EH (cell line): ENCODE results near the gene ERCC6L2.
A peak's percentile ranks its signal among the peaks of the same experiment; 100 is the strongest.

Experiments used
- DNase-seq: peaks from one replicate; pipeline ENCODE4 v3.0.0-alpha.2; 2015; ENCODE audit warnings: low read depth

The ERCC6L2 gene

DNA sequence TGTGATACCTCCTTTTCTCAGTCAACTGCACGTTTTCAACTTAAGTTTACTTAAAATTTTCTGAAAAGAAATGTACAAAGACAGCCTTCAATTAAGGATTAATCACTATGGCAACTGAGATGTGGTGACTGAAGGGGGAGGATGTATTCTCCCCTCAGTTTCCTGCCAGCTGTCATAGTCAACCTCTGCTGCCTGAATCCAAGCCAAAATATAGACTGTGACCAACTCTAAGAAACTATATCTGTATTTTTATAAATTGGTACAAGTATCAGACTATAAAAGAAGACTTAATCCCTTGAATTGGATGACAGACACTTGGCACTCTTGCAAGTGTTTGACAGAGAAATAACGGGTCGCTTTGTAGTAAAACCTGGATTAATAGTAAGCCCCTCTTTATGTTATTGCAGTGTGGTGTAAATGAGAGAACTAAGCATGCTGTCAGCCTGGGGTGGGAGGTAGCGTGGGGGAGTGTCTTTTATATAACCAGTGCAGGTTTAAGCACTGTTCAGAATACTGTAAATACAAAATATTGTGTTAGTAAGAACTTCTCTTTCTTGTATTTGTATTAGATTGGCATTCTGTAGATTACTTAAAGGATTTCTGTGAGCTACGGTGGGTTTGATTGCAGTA, 106.4 kb downstream of the ERCC6L2 start:
- peak; percentile 2 for DNase-seq

DNA sequence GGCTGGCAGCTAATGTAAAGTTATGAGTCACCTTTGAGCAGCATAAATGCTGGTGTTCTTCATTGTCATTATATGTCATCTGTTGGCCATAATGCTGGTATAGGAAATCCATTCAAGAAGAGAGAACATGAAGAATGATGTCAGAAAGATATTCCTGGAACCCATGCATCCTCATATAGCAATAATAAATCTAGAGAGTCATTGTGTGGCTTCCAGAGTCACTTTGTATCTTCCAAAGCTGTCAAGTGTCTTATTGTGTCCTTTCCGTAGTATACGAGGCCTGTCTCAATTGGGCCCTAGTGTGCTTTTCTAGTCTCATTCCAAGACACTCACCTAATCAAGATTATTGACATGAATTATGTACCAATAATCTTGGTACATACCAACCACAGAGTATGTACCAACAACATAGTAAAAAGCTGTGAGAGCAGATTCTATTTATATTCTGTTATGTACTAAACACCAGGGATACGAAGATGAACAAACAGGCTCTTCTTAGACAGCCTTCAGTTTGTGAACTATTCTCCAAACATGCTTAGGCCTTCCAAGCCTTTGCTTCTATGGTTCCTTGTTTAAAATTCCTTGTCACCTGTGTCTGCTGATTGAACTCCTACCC, 110.1 kb downstream of the ERCC6L2 start:
- DNase-seq, result no peak

DNA sequence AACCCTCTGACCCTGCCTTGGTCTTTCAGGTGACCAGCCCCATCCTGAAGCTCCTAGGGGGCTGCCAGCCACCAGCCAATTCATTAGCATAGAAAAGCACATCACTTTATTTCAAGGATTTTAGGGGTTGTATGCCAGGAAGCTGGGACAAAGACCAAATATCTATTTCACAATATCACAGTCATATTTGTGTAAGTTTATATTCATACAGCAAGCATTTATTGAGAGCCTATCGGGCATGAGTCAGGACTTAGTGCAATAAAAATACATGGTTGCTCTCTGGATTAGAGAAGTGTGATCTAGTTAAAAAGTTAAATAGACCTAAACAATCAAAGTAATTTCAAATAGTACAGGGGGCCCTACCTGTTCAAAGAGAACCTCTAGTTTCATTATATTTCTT, 113.8 kb downstream of the ERCC6L2 start:
- peak; percentile 4 for DNase-seq

DNA sequence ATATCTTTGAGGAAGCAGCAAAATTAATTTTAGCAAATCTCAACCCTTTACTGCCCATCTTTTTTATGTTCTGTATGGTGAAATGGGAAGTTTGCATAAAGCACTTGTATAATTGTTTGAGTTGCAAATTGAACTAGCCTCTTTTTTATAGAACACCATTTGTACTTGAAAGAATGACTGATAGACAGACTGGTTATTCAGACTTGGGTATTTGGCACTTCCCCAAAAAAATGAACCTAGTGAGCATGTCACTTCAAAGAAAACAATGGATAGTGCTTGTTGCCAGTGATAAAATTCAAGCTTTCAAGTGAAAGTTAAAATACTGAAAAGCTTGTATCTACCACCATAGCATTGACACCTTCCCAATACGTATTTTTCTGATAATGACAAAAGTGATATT, 115.8 kb downstream of the ERCC6L2 start:
- DNase-seq, result no peak

DNA sequence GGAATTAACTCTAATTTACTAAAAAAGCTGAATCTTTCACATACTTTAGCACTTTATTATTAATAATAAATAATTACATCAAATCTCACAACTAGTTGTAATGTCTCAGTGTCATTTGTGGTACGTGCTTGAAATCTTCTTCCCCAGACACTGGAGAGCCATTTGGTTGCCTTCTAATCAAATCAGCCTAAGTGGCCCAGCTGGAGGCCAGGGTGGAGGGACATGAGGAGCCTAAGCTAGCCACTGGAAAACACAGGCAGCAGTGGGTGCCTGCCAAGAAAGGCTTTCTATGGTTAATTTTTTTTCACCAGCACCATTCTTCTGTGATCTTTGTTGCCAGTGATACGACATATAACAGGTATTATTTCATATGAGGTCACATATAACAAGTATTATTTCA, 117.0 kb downstream of the ERCC6L2 start:
- DNase-seq, result no peak

DNA sequence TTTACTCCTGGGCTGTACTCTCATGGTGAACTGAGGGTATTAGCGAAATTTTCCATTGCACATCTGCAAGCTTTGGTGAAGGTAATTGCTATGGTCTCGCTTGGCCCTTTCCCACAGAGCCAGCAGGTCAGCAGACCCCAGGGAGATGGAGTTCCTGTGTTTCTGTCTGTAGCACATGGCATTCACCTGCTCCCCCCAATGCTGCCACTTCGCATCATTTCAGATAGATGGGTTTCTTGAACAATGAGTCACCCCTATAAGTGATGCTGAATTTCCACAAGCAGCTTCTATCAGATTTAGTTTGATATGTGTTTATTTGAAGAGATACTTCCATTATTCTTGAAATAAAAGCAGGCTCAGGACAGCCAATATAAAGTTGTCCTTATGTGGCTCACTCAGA, 117.8 kb downstream of the ERCC6L2 start:
- no peak for DNase-seq

DNA sequence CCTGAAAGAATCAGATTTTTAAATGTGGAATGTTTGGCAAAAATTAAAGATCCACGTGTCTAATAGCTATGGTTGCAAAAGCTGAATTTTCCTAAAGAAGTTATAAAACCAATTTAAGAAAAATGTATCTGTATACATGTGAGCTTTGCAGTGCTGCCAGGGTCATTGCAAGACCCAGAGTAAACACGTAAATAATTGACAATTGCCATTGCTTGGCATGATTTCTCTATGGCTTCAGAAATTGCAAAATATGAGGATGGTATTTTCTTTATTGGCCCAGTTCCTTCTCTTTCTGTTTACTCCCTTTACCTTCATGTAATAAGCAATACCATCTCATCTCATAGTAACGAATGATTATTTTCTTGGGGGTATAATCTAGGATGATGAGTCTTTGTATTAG, 123.9 kb downstream of the ERCC6L2 start:
- no peak for DNase-seq

DNA sequence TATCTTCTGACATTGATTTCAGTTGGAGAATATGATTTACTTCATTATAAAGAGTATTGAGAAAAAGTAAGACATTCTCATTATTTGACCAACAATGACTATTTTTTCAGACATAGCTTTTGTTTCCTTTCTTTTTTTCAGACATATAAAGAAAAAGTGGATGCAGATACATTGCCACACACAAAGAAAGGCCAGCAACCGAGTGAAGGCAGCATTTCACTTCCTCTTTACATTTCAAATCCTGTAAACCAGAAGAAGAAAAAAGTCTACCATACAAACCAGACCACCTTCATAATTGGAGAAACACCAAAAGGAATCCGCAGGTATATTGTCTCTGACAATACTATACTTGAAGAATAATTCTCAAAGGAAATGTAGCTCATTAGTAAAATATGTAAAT, 128.9 kb downstream of the ERCC6L2 start:
- DNase-seq, result no peak

DNA sequence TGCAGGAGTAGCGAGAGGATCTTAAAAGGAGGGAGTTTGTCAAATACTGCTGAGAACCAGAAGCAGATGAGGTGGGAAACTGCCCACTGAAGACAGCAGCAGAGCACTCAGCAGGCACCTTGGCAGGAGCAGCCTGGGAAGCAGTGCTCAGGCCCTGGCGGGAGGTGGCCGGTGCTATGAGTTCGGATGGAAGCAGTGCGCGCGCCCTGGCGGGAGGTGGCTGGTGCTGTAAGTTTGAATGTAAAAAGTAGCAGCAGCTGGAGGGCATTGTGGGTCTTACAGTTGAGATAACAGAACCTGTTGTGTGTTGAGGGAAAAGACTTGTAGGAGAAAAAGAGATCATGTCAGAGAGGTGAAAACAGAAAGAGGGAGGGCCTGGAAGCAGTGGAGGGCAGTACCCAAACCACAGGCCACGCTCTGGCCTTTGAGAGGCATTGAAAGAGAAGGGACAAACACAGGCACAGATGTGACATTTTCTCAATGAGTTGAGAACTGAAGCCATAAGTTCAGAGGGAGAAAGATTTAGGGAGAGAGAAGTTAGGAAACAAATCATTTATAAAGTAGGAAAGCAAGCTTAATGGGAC, 130.9 kb downstream of the ERCC6L2 start:
- no peak for DNase-seq

DNA sequence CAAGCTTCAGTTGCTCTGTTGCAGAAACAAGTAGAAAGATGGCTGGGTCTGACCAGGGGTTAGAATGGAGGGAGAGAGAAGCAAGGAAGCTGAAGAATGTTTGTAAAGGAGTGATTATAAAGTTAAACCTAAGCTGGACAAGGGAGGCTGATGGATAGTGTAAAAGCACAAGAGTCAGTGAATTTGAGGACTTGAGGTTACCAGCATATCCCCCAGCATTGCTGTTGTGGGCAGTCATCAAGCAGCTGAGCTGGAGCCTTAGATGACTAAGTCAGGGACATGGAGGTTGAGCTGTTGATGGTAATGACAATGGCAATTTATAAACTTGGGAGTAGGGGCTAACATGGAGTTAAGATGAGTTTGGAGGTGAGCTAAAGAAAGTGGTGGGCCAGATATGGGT, 131.5 kb downstream of the ERCC6L2 start:
- DNase-seq, result peak; percentile 55

DNA sequence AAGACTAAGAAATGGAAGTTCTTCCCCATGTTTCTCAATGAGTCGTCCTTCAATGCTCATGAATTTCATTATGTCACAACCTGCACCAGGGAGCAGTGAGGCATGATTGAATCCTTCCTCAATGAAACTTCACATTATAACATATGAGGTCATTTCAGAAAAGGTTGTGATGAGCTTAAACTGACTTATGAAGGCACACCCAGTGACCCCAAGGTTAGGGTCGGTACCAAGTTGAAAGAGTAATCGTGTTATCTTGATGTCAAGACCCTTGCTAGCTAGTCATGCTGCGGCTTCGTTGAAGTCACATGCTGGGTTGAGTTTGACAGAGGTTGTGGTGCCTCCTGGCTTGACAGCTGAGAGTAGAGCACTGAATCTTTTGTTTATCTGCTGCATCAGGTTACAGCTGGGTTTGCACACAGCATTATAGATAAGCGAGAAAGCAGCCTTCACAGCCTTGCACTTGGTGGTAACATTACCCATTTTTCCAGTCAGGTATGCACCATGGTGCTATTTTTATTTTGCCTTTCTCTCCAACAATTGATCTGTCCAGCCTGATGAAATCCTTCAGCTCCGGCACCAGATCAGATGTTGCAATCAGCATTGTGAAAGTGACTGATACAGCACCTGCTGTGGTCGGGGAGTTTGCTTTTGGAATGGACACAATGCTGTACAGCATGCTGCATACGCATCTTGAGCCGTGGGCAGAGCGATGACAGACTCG, 133.2 kb downstream of the ERCC6L2 start:
- DNase-seq, result no peak

DNA sequence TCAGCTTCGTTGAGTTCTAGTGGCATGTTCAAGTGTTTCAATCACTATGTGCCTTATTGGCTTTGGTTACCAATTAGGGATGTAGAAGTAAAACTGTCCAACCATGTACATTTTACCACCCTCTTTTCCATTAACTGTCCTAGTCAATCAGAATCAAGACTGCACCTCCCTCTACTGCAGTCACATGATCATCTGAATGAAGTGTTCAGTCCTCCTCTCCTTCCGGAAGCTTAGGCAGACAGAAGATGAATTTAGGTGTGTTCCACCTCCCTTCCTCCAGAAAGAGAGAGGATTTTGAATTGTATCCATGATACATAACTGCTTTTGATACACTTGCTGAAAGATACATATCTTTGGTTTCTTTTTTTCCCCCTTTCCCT, 133.7 kb downstream of the ERCC6L2 start:
- DNase-seq, result no peak

DNA sequence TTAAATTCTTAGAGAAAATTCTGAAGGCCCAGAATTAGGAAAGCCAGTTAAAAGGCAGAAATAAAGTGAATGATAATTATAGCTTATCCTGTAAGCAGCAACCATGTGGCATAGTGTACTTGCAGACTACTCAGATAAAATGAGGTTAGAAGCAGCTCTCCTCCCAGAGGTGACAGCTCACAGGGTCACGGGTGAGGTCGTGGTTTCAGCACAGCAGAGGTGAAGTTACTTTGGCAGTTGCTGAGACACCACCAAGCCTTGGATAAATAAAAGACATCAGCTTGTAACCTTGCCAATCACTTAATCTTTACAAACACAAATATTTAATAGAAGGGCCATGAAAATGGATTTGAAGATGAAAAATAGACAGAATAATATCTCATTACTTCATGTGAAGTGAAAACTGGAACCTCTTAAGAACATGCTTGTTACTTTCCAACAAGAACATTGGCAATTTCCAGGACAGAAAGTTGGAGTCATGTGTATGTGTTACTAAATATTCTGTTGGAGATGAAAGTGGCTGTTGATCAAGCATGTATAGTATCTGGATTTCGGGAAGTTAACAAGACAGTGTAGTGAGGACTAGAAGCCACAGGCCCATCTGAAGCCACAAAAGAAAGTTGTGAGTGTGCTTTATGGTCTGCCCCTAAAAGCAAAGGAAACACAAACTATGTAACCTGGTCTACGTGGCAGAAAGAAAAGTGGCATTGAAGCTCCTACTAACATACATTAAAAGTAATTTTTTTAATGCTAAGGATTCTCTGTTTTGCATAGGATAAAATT, 134.4 kb downstream of the ERCC6L2 start:
- no peak for DNase-seq

DNA sequence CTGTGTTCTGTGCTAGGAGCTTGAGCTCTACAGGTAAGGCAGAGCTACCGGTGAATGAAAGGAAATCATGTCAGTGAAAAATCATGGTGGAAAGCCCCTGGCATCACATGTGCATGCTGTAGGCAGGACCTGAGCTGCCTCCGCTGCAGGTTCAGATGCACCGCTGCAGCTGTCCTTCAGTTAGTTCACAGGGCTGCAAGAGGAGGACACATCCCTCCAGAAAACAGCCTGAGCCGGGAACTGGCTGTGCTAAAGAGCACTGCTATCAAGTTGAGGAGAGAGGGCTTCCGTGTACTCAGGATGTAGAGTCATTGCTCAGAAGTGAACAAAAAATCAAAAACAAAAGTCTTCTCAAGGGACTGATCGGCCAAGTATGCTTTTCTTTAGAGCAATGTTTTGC, 138.6 kb downstream of the ERCC6L2 start:
- DNase-seq, result no peak

DNA sequence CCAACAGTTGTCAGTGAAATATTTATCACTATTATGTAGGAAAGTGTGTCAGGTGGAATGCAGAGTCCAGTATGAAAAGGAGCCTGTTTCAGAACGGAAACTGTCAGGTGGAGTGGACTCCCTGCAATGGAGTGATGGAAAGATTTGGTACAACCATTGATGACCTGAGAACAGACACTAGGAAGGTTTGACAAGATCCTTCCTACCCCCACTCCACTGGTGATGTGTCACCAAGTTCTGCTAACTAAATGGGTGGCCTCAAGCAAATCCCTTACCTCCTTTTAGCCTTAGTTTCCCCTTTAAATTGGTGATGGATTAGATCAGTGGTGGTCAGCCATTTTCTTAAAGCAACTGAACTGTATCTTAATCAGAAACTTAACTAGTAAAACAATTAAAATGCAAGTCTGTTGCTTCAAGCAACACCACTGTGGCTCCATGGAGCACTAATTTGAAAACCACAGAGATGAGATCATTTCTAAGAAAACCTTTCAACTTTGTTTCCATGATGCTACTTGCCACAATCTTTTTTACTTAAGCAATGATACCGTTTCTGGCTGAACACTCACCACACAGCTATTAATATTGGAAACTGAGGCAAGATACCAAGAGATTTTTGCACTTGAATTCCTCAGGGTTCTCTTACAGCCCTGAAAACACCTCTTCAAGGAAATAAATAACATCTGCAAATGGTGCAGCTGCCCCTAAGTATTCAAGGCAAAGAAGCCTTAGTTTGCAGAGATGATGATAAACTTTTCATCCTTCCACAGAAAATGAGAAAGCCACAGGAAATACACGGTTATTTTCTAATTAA, 140.6 kb downstream of the ERCC6L2 start:
- peak; percentile 21 for DNase-seq
